Renal pelvis (tissue), 4 donors: ENCODE measurements around the gene UTF1. TPM values are rescaled to one million over a fixed set of nuclear protein-coding genes. Genes with fewer than 3 reads are reported as not detected.
"Not testable (repeated sequence)": the region's sequence is repeated elsewhere in the genome, so short reads cannot be mapped to it uniquely, and the experiment has no call there.

ENCODE experiments used
- DNase-seq: peaks from one replicate; pipeline ENCODE4 v3.0.0-alpha.2; 2013
- polyA plus RNA-seq, 3 donors: library from polyadenylated mRNA; unstranded; fragments of 120-200 nt; gene quantifications; one replicate each; pipeline ENCODE4 v1.2.1, GENCODE V29; 2013; ENCODE audit not compliant: insufficient read length in 3 of 3

UTF1 gene
- polyA plus RNA-seq, 3 donors, result 0.11 to 0.19 TPM; not detected in 1

DNA sequence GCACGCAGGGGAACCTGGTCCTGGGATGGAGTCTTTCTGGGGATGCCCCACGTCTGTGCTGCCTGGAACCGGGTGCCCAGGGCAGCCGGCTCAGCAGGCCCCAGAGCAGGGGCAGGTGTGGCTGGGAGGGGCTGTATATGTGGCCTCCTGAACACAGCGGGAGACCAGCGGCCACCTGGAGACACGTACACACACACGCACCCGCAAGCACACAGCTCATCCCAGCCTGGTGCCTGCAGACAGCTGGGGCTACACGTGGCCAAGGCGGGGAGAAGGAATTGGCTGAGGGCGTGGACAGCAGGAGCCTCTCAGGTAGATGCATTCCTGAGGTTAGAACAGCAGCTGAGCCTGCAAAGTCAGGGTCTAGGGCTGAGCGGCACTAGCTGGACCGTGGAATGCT, 32.7 kb downstream of the UTF1 start:
- no peak for DNase-seq

GRCh38 chr10:133263674-133264073, 33.7 kb downstream of the UTF1 start:
- no peak for DNase-seq

GRCh38 chr10:133264461-133264860, 34.4 kb downstream of the UTF1 start:
- no peak for DNase-seq

DNA sequence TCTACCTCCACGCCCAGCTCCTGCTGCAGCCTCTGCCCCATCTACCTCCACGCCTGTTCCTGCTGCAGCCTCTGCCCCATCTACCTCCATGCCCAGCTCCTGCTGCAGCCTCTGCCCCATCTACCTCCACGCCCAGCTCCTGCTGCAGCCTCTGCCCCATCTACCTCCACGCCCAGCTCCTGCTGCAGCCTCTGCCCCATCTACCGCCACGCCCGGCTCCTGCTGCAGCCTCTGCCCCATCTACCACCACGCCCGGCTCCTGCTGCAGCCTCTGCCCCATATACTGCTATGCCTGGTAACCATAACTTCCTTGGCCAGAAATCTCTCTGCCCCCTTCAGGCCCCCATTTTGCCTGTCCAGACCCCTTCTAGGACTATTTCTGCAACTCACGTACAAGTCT, 35.0 kb downstream of the UTF1 start:
- DNase-seq, result not testable (repeated sequence)

- no peak for DNase-seq
Observed at GRCh38 chr10:133266056-133266795, 36.2 kb downstream of the UTF1 start.

GRCh38 chr10:133267293-133267692, 37.3 kb downstream of the UTF1 start:
- no peak for DNase-seq

- no peak for DNase-seq
Observed at GRCh38 chr10:133267829-133268228, 37.8 kb downstream of the UTF1 start.

- DNase-seq, result no peak
Observed at GRCh38 chr10:133268532-133268931, 38.5 kb downstream of the UTF1 start.

DNA sequence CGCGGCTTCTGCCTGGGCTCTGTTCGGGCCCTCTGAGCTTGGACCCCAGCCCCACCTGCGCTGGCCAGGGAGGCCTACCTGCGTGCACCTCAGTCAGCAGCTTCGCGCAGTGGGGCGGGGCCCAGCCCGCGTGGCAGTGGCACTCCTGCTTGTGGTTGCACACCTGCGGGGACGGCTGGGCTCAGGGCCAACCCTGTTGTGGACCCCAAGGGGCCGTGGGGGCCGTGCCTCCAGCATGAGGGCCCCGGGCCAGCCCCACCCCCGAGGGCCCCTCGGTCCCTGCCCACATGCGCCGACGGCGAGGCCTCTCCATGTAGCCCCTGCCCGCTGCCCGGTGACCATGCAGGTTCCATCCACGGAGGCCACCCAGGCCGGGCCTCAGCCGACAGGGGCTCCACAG, 39.4 kb downstream of the UTF1 start:
- DNase-seq, result no peak

- DNase-seq, result no peak
Observed at GRCh38 chr10:133270204-133270603, 40.2 kb downstream of the UTF1 start.

- no peak for DNase-seq
Observed at GRCh38 chr10:133270773-133271297, 40.8 kb downstream of the UTF1 start.

DNA sequence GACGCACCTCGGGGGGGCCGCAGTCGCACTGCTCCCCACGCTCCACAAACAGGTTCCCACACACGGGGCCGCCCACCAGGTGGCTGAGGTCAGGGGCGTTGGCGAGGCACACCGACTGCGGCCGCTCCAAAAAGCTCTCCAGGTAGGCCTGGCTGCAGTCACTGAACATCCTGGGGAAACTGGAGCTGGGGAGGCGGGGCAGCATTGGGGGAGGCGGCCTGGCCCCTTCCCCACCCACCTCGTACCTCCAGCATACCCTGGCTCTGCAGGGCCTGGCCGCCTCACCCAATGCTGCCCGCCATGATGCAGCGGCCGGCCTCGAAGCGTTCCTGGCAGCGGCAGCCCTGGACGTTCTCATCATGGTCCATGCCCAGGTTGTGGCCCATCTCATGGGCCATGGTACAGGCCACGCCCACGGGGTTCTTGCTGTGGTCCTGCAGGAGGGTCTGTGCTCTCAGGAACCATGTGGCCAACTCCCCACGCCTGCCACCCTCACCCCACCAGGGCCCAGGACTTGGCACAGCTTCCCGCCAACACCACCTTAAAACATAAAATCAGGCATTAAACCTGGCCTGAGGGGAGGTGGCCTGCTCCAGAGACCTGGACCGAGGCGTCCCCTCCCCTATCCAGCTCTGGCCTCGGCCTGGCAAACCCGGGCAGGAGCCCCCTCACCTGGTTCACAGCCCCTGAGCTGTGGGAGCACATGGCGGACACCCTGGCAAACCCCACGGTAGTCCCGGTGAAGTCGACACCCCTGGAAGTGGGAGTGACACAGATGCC, 41.7 kb downstream of the UTF1 start:
- no peak for DNase-seq

DNA sequence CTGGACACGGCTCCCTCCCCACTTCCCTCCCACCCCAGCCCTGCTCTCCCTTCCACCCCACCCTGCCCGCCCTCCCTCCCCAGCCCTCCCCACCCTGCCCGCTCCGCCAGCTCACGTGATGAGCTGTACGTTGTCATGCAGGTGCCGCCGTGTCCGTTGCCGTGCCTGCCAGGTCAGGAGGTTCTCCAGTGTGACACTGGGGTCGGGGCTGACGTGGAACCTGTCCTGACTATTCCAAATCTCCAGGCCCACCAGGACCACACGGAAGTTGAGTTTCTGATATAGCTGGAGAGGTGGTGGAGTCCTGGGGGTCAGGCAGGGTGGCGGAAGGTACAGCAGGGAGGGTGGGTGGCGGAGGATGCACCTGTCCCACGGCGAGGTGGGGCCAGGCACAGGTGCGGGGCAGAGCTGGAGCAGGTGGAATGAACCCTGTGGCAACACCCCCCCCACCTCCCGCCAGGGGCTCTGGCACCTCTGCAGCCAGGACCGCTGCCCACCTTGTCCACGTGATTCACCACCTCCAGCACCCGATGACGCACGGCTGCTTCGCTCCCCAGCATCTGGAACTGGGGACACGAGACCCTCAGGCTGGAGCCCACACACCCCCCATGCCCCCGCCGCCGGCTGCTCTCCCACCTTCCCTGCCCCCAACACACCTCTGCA, 42.4 kb downstream of the UTF1 start:
- no peak for DNase-seq

DNA sequence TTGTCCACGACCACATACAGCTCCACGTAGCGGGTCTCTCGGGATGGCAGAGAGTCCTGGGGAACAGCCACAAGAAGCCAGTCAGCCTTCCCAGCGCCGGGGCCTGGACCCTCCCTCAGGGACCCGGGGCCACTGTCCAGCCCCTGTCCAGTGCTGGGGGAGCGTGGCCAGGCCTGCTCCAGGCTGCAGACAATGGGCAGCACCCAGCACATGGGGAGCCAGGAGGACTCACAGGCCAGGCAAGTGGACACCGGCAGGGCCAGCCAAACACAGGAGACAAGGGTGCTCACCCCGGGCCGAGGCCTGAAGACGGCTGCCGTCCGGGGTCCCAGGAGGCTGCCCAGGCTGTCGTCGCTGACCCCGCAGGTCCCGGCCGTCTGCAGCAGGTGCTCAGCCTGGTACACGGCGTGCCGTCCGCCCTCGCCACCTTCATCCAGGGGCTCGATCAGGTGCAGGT, 43.0 kb downstream of the UTF1 start:
- DNase-seq, result no peak

DNA sequence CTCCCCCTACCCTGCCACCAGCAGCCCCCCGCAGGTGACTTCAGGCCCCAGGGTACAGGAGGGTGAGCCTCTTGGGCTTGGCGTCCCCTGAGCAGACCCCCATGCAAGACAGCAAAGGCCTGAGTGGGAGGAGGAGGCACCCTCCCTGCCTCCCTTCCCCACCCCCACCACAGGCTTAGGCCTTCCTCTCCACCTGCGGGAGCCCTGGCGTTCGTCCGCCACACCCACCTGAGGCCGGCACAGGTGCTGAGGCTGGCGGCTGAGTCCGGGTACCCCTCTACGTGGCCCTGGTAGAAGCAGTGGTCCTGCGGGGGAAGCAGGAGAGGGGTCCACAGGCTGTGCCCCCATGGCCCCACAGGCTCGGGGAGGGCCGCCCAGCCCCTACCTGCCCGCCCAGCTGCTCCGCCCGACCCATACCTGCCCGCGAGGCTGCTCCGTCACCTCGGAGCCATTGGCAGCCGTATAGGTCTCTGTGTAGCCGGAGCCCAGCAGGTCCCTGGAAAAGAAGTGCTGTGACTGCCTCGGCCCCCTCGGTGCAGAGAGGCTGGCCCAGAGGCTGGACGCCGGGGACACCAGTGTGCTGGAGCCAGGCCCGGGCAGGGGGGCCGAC, 43.6 kb downstream of the UTF1 start:
- DNase-seq, result no peak

GRCh38 chr10:133274751-133275683, 45.0 kb downstream of the UTF1 start:
- no peak for DNase-seq

DNA sequence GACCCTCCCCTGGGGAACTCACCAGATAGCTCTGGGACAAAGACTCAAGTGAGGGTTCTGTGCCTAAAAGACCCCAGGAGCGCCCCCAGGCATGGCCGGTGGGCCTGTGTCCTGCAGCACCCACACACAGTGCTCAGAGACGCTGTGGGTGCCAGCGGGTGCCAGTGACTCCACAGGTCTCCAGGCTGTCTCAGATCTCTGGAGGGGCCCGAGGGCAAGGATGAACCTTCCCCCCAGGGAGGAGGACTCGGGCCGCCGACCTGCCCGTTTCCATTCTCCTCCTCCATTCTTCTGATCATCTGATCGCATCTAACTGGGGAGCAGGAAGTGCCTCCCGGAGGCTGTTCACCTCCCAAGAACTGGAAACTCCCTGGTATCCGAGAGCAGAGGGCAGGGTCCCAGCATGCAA, 45.7 kb downstream of the UTF1 start:
- no peak for DNase-seq

DNA sequence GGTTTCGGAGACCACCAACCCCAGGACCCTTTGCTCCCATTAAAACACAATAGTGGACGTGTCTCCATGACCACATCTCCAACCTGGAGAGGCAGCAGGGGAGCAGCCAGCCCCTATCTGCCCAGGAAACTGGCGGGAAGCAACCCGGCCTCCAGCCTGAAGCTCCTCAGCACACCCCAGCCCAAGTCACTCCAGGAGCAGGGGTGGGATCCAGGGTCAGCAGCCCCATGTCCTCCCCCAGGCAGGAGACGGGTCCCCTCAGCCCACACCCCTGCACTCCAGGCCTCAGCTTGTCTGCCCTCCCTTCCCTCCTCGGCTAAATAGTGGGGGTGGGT, 46.0 kb downstream of the UTF1 start:
- no peak for DNase-seq

- peak; percentile 37 for DNase-seq
Observed at GRCh38 chr10:133276435-133277201, 46.6 kb downstream of the UTF1 start, which contains the start of gene ADAM8. TSS of gene ADAM8 (minus strand) at chr10:133276868. CDS start at chr10:133276817, 51 bp downstream.
